Loucy (cell line): ENCODE results near the gene SEL1L3.

Experiments
- CTCF ChIP-seq: fragments of 200-600 bp; sonication (generic); conservative IDR thresholded peaks from 2 replicates; pipeline ENCODE4 v1.5.1; 2014; ENCODE audit warnings: mild to moderate bottlenecking, antibody characterized with exemption, low read length
- EZH2phosphoT487 ChIP-seq: fragments of 200-600 bp; IDR thresholded peaks from 2 replicates; pipeline ENCODE4 v1.6.1; 2018; ENCODE audit warnings: antibody characterized with exemption, mild to moderate bottlenecking, moderate library complexity, borderline replicate concordance

GRCh38 chr4:25799522-25799921 lies 63.3 kb downstream of the SEL1L3 start:
- TF ChIP-seq CTCF (no peak), EZH2phosphoT487 (no peak)
